ENCODE measurements around the gene PIK3R5.

The PIK3R5 gene

DNA sequence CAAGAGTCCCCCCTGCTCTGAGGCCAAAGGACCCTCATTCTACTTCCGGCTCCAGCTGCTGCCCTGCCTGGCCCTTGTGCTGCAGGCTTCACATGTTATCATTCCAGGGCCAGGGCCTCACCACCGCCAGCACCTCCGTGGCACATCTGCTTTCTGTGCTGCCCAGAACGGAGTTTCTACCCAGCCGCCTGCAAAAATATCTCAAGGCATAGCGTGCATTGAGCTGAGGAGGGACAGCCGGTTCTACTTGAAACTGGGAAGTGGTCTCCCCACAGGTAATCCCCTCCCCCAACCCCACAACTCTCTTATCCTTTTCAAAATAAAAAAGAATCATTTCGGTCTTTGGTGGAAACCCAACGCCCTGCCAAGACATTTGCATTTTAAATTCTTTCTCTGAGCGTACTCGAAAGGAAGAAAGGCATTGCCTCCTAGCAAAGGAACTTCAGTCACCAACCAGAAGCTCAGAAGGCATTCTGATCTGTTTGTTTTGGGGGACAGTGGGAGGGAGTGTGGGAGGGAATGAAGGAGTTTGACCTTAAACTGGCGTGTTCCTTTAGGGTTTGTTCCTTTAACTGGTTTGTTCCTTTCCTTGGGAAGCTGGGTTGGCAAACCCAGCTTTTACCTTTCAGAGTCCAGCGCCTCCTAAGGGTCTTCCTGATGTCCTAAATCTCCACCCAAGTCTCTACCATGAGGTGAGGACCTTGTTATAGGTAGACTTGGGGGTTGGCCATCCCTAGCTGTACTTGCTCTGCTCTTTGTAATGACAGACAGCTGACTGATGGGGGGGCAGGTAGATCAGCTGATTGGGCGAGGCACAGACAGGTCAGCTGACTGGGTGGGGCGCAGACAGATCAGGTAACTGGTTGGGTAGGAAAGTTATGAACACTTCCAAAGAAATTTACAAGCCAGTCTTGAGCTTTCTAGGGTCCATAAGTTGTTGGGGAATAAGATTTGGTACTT lies 64.6 kb downstream of the PIK3R5 start:
- DNase-seq (ENCODE audit: extremely low read depth in 1 of 2, low read depth in 1 of 2) = no peak

DNA sequence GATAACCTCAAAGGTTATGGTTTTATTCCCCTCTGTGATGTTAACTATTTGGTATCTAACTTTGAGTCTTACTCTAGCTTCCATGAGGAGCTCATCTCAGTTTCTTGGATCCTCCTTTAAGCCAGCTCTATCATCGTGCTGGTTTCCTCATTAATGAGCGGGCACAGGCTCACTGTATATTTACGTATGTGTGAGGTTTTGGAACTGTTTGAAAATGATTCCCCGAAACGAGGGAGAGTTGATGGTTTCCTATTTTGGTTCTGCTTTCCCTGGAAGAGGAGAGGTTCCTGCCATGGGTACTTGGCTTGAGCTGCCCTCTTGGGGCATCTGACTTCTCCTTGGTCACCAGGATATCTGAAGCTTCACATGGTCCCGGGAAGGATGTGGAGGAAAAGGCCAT lies 65.3 kb downstream of the PIK3R5 start:
- no peak for DNase-seq (ENCODE audit: extremely low read depth in 1 of 2, low read depth in 1 of 2)

- DNase-seq (ENCODE audit: extremely low read depth in 1 of 2, low read depth in 1 of 2) = no peak
Measured at GRCh38 chr17:8898636-8899035, 66.9 kb downstream of the PIK3R5 start.

DNA sequence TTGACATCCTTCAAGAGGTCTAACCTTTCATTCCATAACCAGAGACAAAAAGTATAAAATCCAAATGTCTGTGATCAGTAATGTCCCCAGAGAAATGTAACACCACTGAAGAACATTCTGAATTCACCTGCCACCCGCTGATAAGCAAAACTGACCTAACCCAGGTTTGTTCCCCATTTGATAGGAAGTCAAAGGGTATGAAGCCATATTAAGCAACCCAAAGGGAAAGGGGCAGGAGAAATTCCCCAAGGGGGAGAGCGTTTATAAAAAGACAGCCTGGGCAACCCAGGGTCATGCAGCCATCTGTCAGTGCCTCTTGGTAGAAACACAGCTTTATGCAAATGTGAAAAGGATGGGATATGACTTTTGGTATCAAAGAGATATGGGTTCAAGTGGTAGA lies 67.4 kb downstream of the PIK3R5 start:
- DNase-seq (ENCODE audit: extremely low read depth in 1 of 2, low read depth in 1 of 2) = no peak

- no peak for DNase-seq (ENCODE audit: extremely low read depth in 1 of 2, low read depth in 1 of 2)
Measured at GRCh38 chr17:8896641-8897635, 68.6 kb downstream of the PIK3R5 start.

DNA sequence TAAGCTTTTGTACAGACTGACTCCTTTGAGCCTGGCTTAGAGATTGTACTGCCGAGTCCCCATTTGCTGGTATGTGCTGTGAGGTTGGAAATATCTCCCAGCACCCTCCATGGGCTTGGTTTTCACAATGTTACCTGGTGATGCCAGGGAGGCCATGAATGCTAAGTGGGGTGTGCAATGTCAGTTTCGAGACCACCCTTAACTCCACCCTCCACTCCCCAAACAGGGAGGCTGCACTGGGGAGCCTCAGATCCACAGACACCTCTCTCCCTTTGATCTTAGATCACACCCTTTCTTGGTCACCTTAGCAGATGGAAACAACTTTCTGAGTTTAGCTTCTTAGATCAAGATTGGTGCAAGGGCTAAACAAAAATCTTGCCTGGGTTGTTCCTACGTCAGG lies 69.4 kb downstream of the PIK3R5 start:
- no peak for DNase-seq (ENCODE audit: extremely low read depth in 1 of 2, low read depth in 1 of 2)

DNA sequence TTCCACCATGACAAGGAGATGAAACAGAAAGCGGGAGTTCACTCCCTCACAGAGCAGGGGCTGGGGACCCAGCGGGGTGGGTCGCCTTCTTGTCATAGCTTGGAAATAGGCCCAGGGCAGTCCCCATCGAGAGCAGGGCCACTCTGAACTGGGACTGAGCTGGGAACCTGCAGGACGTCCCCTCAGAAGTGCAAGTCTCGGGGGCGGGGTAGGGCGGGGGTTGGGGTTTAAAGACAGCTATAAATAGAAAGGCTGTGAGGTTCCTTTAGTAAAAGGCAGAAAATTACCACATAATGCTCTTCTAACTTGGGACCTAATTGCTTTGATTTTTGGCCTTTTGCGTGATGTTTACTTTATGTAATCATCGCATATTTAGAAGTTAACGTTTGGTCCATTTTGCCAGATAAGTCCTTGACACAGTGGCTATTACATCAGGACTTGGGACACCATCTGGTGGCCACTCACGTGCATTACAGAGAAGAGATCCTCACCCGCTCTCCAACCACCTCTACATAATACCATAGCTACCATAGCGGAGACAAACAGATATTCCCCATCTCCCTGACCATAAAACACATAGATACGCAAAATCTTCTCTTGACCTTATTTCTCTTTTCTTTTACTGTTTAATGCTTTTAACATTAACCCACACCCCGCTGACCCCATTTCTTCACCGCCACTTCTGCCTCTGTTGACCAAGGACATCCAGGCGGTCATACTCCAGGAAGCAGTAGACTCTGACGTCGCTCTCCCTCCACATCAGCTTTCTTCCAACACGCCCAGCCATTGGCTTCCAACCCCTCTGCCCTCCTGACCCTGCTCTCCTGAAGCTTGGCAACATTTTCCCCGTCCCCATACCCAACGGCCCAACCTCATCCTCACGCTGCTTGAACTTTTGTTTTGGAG lies 70.6 kb downstream of the PIK3R5 start:
- DNase-seq (ENCODE audit: extremely low read depth in 1 of 2, low read depth in 1 of 2) = peak in 1 of 2 donors; percentile 32

- DNase-seq (ENCODE audit: extremely low read depth in 1 of 2, low read depth in 1 of 2) = no peak
Measured at GRCh38 chr17:8894202-8894671, 71.3 kb downstream of the PIK3R5 start.

DNA sequence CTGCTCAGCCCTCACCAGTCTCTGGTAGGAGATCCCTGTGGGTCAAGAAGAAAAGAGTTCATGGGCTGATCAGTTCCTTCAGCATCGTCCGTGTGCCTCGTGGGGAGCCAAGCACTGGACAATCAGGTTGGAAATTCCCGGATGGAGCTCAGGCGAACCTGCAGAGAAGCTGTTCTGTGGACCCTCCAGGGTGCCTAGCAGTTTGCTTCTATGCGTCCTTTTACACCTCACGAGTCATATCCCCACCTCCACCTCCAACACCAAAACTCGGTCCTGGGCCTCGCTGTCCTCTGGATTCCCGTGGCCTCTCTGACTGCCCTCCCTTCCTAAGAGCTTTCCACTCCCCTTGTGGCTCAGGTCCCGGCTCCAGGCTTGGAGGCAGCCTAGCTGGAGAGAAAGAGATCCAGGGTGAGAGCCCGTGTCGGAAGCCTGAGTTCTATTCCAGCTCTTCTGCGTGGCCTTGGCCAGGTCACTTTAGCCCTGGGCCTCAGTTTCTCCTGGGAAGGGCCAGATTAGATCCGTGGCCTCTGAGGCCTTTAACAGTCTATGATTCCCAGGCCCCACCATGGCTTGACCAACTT lies 71.8 kb downstream of the PIK3R5 start:
- no peak for DNase-seq (ENCODE audit: extremely low read depth in 1 of 2, low read depth in 1 of 2)

GRCh38 chr17:8893059-8893458 lies 72.4 kb downstream of the PIK3R5 start:
- no peak for DNase-seq (ENCODE audit: extremely low read depth in 1 of 2, low read depth in 1 of 2)

DNA sequence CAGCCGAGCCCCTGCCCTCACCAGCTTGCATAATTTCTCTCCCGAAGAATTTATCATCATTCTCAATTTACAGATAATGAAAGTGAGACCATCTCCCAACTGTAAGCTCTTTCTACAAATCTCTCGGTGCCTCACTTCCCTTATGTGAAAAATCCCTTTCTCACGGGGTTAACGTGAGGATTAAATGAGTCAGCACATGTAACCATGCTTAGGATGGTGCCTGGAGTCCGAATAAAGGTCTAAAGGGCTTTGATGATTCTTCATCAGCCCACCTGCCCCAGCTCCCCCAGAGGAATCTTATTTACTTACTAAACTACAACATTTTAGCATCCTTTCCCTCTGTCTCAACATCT lies 73.2 kb downstream of the PIK3R5 start:
- no peak for DNase-seq (ENCODE audit: extremely low read depth in 1 of 2, low read depth in 1 of 2)

DNA sequence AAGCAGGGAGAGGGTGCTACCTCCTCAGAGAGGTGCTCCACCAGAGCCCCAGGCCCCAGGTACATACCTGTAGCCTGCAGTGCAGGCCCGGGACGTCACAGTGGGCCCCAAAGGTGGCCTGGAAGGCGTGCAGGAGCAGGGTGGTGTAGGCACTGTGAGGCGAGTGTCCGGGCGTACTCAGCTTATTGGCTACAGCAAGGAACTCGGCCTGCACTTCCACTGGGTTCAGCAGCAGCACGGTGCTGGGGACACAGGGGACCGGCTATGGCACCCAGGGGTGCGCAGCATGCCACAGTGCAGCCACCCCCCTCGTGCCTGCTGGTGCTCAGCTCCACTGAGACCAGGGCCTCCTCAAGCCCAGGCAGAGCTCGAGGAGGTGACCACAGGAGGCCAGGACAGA lies 74.8 kb downstream of the PIK3R5 start:
- no peak for DNase-seq (ENCODE audit: extremely low read depth in 1 of 2, low read depth in 1 of 2)

DNA sequence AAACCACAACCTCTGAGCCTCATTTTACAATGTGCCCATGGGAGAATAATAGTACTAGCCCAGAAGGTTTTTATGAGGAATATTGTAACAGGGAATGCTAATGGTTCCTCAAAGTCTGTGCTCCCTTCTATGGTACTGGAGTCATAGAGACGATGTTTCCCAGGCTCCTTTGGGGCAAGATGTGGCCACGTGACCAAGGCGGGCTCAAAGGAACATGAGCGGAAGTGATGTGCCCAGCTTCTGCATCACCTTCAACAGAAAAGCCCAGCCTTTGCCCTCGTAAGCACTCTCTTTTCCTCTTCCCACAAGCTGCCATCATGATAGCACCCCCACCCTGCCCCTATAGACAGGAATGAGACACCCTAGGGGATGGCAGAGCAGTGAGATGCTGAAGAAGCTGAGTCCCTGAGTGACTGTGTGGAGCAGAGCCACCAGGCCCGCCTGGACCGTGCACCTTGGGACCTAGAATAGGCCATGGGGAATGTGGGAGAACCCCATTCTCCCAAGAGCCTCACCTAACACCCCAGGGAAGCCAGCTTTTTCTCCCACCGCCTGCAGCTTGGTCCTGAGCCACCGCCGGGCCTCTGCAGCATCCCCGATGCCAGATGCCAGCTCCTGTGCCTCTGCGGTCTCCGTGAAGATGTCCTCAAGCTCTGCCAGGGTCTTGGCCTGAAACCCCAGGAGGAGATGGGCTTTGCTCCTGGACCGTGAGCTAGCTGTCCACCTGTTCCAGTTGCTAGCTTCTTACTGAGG lies 75.9 kb downstream of the PIK3R5 start:
- DNase-seq (ENCODE audit: extremely low read depth in 1 of 2, low read depth in 1 of 2) = no peak

- no peak for DNase-seq (ENCODE audit: extremely low read depth in 1 of 2, low read depth in 1 of 2)
Measured at GRCh38 chr17:8888704-8889302, 76.7 kb downstream of the PIK3R5 start.

GRCh38 chr17:8887834-8888703 lies 77.4 kb downstream of the PIK3R5 start:
- DNase-seq (ENCODE audit: extremely low read depth in 1 of 2, low read depth in 1 of 2) = no peak

DNA sequence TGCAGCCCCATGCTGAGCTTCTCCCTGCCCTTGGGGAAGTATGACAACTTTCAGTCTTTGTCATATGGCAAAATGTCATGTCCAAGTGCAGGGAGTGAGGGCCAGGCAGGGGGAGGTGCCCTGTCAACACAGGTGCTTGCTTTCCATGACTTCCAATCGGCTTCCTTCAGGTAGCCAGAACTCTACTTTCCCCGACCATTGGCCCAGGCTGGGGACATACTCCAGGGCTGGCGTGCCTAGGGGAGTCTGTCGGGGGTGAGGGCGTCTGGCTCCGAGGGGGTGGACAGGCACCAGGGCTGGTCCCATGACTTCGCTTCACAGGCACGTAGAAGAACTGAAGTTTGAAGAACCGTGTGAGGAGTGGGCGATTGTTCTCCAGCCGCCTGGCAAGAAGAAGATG lies 78.2 kb downstream of the PIK3R5 start:
- DNase-seq (ENCODE audit: extremely low read depth in 1 of 2, low read depth in 1 of 2) = no peak

DNA sequence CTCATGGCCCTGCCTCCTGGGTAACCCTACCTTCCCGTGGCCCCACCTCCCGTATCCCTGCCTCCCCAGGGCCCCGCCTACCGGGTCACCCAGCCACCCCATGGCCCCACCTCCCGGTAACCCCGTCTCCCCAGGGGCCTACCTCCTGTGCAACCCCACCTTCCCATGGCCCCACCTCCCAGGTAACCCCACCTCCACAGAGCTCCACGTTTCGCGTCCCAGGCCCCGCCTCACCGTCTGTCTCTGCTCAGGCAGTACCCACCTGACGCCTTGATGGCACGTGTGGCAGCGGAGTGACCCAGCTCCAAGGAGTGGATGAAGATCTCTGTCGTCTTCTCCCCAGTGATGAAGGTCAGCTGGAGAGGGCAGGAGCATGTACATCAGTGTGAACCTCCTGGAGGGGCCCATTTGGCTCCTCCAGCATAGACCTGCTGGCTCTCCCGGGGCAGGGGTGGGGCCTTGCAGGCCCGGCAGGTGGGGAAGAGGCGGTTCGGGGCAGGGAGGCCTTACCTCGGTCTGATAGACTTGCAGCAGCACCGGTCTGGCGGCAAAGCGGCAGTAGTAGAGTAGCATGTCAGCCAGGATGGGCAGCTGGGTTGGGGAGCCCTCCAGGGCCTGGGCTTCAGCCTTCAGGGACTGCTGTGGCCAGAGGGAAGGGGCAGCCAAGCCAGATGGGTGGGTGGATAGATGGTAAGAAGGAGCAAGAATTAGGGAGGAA lies 79.4 kb downstream of the PIK3R5 start:
- no peak for DNase-seq (ENCODE audit: extremely low read depth in 1 of 2, low read depth in 1 of 2)
